Left kidney (tissue), 2 donors: Measurements from ENCODE around the gene PRRC2C. TPM values are rescaled to one million over a fixed set of nuclear protein-coding genes. Genes with fewer than 3 reads are reported as not detected.

ENCODE experiments used
- DNase-seq: peaks from one replicate; pipeline ENCODE4 v3.0.0-alpha.2; 2013
- polyA plus RNA-seq: library from polyadenylated mRNA; unstranded; fragments of 120-200 nt; gene quantifications from one replicate; pipeline ENCODE4 v1.2.1, GENCODE V29; 2013; ENCODE audit not compliant: insufficient read length

PRRC2C gene
- polyA plus RNA-seq, 1 donor, result 153 TPM

- DNase-seq, result no peak
Observed at GRCh38 chr1:171636141-171636540, 150.8 kb downstream of the PRRC2C start.

DNA sequence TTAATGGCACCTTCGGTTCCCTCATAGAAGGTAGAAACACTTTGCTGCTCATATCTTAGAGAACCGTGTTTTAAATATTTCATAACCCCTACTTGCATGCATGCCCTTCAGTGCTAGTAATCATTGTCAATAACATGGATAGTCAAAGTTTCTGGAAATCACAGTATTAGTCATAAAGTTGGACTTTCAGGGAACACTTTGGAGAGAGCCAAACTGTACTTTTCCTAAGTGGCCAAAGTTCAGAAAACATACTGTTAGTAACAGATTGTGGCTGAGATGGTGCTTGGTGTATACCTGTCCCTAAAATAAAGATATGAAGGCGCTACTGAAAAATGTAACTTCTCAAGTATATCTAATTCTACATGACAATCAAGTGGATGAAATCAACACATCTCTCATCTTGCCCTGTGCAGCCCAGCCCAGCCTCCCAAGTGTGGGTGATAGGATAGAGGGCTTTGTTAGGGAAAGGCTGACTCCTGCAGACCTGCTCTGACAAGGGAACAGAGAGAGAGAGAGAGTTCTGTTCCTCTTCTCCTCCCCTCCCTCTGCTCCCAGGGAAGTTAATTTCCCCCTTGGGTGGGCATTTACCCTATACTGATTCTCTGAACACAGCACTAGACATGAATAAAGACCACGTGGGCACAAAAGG lies 152.7 kb downstream of the PRRC2C start:
- no peak for DNase-seq

DNA sequence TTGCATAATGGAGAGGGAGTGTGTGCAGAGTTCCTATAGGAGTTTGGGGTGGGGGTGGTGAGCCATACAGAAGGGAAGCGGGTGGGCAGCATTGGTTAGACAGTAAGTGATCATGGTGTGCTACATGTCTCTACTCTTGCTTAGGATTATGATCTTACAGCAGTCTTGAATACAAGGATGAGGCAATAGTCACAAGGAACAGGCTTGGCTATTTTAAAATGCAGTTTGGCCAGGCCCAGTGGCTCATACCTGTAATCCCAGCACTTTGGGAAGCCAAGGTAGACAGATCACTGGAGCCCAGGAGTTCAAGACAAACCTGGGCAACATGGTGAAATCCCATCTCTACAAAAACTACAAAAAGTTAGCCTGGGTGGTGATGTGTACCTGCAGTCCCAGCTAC lies 154.9 kb downstream of the PRRC2C start:
- DNase-seq, result no peak

GRCh38 chr1:171641076-171641864 lies 155.9 kb downstream of the PRRC2C start:
- no peak for DNase-seq

GRCh38 chr1:171642197-171642596 lies 156.9 kb downstream of the PRRC2C start:
- DNase-seq, result no peak

Other genes with a start within 250 kb of the PRRC2C start
- 215 TPM for gene FMO1, start 237.0 kb upstream of the PRRC2C start, polyA plus RNA-seq
- gene FMO4, start 171.3 kb upstream of the PRRC2C start, polyA plus RNA-seq, result 28.2 TPM
- 1.2 TPM for gene MYOCOS, start 136.7 kb downstream of the PRRC2C start, polyA plus RNA-seq
- 0.10 TPM for gene MYOC, start 167.2 kb downstream of the PRRC2C start, polyA plus RNA-seq